Activated CD4-positive, alpha-beta T cell treated with anti-CD3 and anti-CD28 coated beads for 24 hours (primary cell): Measurements from ENCODE around the gene SPON2.

ENCODE experiments used
- DNase-seq, 2 donors: peaks; one replicate each; pipeline ENCODE4 v3.0.0-alpha.2; 2020; ENCODE audit warnings: low read depth in 2 of 2

Gene SPON2

DNA sequence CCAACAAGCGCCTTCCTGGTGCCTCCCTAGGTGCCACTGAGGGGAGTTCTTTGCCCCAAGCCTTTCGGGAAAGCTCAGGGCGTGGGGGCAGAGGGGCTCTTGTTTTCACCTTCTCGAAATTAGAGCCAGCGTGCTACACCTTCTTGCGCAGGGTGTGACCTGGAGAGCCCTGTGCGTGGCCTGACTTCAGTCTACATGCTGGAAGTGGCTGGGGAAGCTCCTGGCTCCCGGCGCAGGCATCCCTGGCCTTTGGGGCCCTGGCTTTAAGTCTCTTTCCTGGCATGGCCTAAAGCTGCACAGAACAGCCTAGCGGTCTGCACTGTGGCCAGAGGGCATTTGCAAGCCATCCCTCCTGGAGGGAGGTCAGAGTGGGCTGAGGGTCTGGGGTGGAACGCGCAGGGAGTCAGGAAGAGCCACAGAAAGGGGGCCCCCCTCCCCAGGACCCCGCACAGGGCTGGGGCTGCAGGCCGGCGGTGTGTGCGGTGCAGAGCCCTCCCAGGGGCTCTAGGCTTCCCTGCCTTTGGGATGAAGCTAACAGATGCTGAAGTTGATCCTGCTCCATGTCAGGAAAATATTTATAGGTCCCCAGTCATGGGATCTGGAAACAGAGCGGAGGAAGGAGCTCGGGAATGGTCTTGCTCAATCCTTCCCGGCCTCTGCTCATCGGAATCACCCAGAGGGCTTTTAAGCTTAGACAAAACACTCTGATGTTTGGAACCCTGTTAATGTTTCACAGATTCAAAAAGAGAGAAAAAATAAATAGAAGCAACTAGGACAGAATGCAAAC is 781 bp upstream of the SPON2 start:
- DNase-seq, result no peak

DNA sequence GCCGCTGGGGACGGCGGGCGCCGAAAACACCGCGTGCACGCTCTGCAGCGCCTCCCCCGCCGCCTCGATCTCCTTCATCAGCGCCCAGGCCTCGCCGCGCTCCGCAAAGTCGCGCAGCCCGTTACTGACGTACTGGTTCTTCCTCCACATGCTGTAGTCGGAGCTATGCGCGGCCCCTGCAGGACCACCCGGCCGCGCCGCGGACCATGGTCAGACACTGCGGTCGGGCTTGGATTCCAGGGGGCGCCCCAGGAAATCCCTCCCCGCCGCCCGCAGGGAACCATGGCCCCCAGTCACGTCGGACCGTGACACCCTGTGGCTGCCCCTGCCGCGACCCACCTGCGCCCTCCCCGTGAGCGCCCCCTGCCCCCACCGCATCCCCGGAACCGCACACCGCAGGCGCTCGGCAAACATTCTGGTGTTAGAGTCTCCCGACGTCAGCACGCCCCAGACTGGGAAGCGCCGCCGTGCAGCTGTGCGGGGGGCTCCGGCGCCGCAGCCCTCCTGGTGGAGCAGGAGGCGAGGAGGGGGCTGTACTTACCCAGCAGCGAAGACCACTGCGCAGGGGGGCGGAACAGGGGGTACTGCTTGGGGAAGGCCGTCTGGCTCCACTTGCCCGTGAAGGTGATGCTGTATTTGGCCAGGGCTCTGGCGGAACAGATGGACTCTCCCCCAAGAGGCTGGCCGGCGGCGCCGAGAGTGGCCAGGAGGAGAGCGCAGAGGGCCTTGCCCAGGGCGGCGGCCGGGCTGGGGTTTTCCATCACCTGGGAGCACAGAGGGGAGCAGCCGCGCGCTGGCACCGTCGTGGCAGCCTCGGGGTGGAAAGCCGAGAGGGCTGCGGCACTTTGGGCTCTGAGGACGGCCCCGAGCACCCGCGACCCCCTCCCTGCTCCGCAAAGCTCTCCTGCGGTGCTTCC is 814 bp downstream of the SPON2 start:
- peak in 1 of 2 donors; percentile 38 for DNase-seq

DNA sequence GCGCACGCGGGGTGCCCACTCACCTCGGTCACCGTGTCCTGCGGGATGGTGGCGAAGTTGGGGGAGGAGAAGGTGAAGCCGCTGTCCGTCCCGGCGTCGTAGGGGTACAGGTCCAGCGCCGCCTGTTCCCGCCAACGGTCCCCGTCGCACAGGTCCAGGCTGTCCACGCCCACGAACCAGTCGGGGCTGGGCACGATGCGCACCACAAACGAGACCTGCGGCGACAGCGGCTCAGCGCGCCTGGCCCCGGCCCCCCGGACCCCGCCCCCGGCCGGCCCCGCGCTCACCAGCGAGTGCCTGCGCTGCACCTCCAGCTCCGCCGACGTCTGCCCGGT is 1.4 kb downstream of the SPON2 start:
- no peak for DNase-seq

DNA sequence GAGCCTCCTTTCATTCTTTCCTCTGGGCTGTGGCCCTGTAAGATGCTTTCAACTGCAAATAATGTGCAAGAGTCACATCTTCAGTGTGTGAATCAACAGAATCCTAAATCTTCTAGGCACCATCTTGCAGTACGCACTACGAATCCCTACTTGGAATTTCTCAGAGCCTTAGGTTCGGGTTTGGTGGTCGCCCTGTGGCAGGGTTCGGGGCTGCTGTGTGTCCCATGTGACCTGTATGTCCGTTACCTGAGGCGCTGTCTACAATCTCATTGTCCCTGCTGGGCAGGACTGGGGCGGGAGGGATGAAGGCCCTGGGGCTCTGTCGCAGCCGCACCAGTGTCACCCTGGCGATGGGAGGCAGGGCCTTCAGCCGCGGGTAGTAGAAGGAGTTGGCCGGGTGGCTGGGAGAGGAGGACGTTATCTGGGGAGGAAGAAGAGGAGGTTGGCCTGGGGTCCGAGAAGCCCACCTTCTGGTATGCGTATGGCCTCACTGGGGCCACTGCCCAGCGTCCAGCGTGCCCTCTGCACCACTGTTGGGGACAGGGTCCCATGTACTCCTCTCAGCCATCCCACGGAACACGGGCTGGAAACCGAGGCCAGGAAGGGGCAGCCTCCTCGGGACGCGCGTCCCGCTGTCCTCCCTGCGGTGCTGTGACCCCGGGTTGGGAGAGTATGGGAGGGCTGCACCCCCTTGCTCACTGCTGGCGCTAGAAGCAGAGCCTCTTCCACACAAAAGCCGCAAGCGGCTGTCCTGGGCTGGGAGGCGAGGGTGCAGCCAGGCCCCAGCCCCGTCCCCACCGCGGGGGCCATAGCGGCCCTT is 2.0 kb downstream of the SPON2 start:
- no peak for DNase-seq

DNA sequence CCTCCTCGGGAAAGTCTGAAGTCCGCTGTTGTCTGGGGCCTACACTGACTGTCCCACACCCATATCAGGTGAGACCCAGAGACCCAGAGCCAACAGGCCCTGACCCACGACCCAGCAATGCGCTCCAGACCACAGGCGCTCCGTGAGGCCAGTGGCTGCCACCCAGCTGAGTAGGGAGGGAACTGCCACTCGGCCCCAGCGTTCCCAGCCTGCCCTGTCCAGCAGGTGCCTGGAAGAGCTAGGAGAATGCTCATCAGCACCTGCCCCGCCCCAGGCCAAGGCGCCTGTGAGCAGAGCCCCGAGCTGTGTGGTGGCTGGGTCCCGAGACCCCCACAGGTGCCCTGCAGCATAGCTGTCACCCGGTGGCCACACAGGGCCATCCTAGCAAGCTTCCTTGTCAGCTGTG is 2.7 kb downstream of the SPON2 start:
- no peak for DNase-seq

DNA sequence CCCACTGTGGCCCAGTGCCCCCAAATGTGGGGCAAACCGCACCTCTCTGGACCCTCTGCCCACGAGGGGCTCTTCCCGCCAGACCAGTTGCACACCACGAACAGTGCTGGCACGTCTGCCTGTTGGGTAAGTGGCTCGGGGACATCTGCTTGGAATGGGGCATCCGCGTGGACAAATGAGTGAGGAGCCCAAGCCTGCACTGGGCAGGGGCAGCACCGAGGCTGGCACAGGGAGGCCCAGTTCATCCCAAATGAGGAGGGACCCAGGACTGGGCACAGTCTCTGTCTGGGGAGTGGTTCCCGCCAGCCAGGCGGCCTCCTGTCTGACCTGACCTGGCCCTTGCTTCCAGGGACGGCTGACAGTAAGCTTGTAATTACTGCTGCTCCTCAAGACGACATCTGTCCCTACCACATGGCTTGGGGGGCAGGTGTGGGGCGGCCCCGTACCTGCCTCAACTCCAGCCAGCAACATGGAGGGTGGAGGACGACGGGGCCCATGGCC is 3.2 kb downstream of the SPON2 start:
- no peak for DNase-seq

DNA sequence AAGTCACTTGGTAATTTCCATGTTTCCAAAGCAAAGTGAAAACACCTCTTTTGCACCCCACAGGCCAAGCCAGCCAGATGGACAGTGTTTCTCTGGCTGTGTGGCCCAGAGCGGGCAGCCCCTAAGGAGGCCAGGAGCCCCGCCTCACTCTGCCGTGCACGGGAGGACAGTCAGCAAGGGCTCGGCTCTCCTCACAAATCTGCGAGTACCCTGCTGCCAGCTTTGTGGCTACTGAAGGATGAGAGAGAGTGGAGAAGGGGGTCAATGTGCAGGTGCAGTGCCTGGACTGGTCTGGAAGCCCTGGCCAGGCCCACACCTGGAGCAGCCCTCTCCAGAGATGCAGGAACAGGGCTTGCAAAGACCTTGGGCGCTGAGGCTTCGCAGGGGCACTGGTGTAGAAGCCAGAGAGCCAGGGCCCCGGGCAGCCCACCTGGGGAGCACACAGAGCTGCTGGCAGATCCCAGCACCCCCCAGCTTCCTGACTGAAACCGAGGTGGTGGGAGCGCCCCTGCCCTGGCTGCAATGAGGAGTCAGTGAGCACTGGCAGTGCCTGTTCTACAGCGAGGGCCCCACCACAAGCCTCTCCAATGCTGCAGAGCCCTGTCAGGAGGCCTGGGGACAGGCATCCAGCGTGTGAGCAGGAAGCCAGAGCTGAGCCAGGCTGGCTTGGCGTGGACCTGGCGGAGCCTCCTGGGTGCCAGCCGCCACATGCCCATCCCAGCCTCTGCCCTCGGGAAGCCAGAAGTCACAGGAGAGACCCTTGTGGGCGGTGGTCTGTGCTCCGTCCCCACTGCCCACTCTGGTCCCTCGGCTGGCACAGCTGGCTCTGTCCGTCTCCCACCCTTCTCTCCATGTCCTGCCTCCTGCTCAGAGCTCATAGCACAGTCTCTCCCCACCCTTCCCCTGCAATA is 3.9 kb downstream of the SPON2 start:
- no peak for DNase-seq

DNA sequence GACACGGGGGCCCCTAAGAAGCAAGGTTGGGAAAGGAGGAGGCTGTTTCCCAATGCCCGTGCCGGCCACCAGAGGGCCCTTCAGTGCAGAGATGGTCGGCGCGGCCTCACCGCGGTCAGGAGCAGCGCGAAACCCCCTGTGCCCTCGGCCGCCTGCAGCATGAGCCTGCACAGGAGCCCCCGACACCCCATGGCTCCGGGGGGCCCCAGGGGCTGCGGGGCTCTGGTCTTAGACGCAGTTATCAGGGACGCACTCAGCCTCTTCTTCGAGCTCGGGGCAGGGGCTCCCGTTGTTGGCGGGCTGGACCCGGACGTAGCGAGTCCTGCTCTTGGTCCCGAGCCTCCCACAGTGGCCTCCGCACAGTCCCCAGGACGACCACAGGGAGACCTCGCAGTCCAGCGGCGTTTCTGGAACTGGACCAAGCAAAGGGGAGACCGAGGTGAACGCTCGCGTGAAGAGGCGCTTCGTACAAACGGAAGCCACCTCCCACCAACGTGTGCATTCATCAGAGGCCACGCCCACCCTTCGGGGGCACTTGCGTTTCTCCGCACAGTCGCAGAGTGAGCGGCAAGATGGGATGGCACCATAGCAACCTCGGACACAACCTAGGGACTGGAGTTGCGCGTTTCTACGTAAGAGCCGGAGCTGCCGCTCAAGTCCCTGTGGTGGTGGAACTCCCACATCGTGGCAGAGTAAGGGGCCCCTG is 5.0 kb downstream of the SPON2 start:
- DNase-seq, result peak; percentile 80 to 86

DNA sequence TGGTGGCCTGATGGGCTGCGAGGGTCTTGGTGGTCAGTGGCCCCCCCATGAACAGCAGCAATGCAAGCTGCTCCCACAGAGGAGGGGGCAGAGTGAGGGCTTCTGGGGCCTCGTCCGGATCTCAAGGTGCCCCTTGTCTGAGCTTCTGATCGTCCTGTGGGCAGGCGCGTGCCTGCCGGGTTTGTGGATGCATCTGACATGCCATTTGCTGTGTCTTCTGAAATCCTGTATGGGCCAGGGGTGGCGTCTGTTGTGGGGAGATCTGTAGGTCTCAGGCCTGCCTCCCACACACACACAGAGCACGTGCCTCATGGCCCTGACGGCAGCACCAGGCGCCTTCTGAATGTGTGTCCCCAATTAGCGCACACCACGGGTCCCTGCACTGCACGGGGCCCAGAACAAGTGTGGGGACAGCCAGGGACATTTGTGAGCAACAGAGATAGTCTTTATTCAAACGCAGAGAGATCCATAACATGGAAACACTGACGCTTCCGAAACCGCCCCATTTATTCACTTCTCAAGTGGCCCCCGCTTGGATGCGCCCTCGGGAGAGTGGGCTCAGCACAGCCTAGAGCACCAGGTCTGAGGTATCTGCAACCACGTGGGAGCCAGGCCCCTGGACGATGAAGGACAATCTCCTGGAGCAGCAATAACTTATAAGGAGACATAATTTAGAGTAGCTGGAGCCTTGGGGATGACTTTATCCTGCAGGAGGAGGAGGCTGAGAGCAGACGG is 5.7 kb downstream of the SPON2 start:
- no peak for DNase-seq

DNA sequence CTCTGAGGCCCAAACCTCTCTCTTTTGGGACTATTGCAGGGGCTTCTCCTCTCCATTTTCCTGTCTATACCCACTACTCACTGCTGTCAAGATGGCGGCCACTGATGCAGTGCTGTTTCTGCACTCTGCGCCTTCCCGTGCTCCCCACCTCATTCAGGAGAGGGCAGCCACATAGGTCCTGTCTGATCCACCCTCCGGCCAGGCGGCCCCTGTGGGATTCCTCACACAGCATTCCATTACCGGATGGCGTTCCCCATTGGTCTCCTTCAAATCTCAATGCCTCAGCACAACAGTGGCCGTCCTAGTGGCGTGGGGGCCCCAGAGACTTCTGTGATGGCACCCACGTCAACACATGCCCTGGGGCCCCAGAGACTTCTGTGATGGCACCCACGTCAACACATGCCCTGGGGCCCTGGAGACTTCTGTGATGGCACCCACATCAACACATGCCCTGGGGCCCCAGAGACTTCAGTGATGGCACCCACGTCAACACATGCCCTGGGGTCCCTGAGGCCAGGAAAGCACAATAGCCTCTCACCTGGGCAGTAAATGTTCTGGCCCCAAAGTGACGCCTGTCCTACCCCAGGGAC is 7.3 kb downstream of the SPON2 start:
- no peak for DNase-seq

DNA sequence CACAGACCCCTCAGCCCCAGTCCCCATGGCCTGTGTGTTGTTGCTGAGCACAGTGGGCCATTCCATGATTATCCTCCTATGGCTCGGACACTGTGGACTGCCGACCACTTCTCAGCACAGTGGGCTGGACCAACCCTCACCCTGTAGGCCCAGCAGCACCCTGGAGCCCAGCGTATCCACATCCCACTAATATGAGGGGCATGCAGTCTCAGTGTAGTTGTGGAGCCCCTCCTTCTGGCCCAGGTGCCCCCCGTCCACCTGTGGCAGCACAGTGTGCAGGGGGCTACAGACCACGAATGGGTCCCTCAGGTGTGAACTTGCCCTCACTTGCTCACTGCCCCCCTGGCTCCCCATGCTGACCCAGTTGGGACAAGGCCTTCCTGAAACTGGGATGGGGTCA is 7.9 kb downstream of the SPON2 start:
- no peak for DNase-seq

DNA sequence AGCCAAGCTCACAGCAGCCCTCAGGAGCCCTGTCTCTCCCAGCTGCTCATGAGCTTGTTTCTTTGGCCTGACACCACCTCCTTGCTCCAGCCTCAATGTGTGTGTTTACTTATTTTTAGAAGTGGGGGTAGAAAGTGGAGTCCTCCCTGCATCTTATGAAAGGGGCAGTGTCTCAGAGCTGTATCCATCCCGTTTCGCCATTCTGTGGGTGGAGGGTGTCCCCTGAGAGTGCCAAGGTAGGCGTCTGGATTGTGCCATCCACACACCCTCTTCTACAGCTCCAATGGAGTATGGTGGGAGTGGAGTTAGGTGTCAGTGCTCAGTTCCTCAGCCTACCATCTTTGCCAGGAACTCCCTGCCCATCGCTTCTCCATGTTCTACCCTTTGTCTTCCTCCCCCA is 8.3 kb downstream of the SPON2 start:
- no peak for DNase-seq

DNA sequence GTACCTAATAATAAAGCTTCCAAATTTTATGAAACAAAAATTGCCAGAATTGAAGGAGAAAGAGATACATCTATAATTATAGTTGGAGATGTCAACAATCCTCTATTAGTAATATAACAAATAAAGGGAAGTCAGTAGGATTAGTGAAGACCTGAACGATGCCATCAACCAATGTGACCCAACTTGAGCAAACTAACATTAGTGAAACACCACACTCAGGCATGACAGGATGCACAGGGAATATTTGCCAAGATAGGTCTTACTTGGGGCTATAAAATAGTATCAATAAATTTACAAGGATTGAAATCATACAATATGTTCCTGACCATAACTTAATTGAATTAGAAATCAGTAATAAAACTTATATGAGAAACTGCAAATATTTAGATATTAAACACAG is 12.0 kb downstream of the SPON2 start:
- DNase-seq, result no peak

DNA sequence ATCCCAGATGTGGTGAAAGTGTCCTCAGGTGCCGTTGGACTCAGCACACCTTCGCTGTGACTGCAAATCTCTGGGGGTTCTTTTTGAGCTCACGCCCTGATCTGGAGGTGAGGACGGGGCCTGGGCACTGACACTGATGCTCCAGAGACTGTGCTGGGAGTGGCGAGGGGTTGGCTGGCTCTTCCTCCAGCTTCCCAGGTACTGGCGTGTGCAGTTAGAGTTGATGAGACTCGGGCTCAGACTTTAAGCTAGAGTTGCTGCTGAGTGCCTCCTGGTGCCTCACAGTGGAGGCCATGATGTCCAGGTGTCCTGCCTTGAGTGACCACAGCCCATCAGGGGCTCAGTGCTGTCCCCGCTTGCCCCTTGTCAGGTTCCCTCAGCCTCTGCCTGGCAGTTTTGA is 16.3 kb downstream of the SPON2 start:
- DNase-seq, result no peak

DNA sequence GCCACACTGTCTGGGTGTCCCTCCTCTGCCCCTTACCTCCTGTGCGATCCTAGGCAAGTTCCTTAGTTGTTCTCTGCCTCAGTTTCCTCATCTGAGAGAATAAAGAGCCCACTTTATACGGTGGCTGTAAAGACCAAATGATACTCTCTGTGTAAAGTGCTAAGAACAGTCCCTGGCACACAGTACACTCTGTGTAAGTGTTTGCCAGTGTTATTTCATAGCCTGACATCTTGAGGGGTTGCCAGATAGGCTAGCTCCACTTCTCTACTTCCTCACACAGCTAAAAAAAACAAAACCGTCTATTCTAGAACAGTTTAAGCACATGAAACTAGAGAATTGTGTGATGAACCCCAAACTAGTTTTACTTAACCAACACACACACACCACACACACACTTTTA is 17.1 kb downstream of the SPON2 start:
- no peak for DNase-seq

DNA sequence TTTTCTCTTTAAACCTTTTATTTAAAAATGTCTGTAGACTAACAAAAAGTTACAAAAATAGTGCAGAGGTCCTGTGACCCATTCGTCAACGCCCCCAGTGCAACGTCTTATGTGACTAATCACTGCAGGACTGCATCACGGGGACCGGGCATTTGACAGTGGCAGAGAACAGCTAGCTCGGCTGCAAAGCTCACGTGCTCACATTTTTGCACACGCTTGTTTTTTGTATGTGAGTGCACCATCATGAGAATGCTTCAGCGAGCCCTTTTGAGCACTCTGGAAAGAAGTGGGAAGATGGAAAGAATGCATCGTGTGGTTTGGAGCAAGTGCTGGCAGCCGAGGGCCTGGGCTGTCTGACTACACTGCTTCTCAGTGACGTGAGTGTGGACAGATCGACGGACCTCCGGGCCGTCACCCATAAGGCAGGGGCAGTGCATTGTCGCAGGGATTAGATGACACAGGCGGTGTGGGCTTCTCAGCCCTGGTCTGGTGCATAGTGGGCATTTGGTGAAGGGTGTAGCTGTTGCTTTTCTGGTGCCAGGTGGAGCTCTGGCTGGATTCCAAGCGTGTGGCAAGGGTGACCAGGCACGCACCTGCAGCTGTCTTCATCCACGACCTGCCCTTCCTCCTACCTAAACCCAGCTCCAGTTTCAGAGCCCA is 17.7 kb downstream of the SPON2 start:
- no peak for DNase-seq

DNA sequence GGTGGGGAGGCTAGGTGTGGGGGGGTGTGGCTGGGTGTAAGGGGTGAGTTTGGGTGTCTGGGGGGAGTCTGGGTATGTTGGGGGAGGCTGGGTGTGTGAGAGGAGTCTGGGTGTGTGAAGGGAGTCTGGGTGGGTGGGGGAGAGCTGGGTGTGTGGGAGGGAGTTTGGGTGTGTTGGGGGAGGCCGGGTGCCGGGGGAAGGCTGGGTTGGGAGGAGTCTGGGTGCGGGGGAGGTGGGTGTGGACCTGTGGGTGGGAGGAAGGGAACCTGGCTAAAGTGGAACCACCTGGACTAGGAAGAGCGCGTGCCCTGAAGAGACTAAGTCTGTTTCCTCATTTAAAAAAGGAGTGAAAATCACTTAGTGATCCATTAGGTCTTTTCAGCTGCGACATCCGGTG is 18.3 kb downstream of the SPON2 start:
- DNase-seq, result no peak

DNA sequence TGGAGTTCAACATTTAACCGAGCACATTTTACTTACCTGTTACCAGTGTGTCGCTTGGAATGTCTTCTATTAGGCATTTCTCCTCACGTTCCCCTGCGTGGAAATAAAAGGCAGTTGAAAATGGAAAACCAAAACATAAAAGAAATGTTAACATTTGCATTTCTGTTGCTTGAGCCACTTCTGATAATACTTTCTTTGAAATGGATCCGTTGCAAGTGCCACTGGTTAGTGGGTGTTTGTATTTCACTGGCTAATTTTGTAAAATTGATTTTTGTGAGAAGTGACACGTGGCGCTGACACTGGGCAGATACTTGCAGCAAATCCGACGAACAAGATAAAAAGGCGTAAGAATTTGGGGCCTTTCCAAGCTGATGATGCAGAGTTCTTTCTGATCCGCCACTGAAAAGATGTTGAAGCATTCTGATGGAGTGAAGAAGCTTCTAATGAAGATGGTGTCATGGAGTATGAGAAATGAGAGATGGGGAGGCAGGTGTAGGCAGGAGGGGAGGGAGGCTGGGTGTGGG is 18.8 kb downstream of the SPON2 start:
- no peak for DNase-seq

DNA sequence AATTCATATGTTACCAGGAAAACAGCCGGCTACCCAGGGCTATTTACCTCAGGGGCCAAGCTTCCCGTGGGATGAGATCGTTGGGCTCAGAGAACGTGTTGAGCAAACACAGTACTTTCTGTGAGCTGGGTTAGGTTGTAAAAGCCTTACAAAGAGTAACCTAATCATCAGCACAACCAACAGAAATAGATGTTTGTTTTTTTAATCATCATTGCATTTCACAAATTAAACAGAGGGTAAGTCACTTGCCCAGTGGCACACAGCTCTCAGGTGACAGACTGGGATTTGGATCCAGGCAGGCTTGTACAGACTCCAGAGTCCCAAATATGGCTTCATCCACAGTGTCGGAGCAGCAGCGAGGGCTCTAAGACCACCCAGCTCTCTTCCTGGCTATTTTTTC is 20.1 kb downstream of the SPON2 start:
- no peak for DNase-seq
